Left cardiac atrium (tissue), 4 donors: ENCODE measurements around the gene ARHGEF16. TPM values are rescaled to one million over a fixed set of nuclear protein-coding genes. Genes with fewer than 3 reads are reported as not detected.
A peak's percentile ranks its signal among the peaks of the same experiment; 100 is the strongest.

Experiments
- ATAC-seq, 2 donors: fragments of 200-7000 bp; cut with Tn5 transposase; one replicate each; pipeline ENCODE4 v1.9.1; 2020; ENCODE audit warnings: mild to moderate bottlenecking in 2 of 2, moderate library complexity in 2 of 2
- DNase-seq: peaks from one replicate; pipeline ENCODE4 v3.0.0-alpha.2; 2020
- intact Hi-C, 2 donors: fragments of 100-400 bp; cut with DNase I; formaldehyde crosslinking; loops; one replicate each; pipeline versions ENCODE4 v1.14.1 to v1.15.1; 2022 to 2023
- total RNA-seq, 2 donors: library from RNA; stranded (reverse); fragmentation: NEBNext Ultra II Directional; extraction: Animal tissue kit (Norgen Biotek cat#: 25700); gene quantifications; one replicate each; pipeline ENCODE4 v1.2.1, GENCODE V29; 2021
- donor health status: DM: no; HTN: yes; CAD: no.
- donor health status: DM: no; HTN: yes; CAD: no; lungs with severe emphysema.
- donor health status: DM: yes; HTN: yes; CAD: no.
- donor health status: Dilated cardiomyopathy.

Gene ARHGEF16
- total RNA-seq, 2 donors from 2014 or later: 0.68 to 2.3 TPM

DNA sequence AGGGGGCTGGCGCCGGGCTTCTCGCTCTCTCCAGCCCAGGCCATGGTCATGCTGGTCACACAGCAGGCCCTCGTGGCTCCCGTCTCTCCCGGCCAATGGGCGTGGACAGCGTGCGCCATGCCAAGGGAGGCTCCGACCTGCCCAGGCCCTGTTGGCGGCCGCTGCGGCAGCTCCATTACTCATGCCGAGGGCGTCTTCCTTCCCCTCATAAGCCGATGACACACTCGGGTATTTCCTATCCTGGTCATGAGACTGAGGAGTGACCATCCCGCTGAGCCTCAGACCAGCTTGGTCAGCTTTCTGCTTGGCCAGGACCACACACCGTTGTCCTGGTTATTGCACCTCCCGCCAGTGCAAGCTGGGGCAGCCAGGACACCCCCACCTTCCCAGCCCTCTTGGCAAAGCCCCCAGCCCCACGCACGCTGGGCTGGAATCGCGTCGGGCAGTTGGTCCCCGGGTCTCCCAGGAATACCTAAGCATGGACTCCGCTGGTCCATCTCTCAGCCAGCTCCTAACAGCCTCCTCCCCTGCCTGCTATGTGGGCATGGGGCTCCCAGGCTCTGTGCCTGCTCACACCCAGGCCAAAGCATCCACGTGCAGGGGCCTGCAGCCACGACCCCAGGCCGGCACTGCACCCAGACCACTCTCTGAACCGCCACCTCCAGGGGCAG lies 49.8 kb downstream of the ARHGEF16 start:
- intact Hi-C loops: no loop called here
- DNase-seq (peak; percentile 80), ATAC-seq (peak; percentile 39 to 74)

DNA sequence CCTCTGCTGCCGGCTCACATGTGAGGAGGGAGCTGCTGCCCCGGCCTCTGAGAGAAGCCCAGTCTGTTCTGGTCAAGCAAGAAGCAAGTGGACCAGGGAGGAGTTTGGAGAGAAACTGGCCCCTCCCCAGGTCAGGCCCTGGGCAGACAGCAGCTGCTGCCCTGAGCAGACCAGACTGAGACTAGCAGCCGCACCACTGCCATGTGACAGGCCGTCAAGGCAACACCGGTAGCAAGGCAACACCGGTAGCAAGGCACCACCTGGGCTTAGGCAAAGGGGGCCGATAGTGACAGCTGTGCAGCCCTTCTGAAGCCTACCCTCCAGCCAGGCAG lies 50.3 kb downstream of the ARHGEF16 start:
- intact Hi-C loops: no loop called here
- ATAC-seq: peak in 1 of 2 donors; percentile 4
- DNase-seq: no peak

GRCh38 chr1:3505161-3505560 lies 50.7 kb downstream of the ARHGEF16 start:
- intact Hi-C loops: no loop called here
- no peak for DNase-seq
- no peak for ATAC-seq

GRCh38 chr1:3506041-3506440 lies 51.6 kb downstream of the ARHGEF16 start:
- intact Hi-C loops: no loop called here
- DNase-seq: no peak
- ATAC-seq: no peak

DNA sequence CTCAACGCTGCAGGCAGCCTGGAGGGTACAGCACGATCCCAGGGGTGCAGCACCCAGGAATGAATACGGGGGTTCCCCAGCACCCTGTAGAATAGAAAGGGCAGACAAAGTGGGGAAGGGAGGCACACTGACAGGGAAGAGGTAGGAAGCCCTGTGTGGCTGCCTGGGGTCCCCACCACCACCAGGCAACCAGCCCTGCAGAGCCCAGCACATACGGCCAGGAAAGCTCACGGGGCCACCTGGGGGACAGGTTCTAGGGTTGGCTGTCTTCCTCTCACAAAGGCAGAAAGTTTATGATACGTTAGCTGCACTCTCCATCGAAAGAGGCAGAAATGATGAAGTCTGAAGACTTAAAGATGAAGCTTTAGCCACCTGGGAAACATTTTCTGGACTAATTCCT lies 52.5 kb downstream of the ARHGEF16 start:
- ATAC-seq: no peak

DNA sequence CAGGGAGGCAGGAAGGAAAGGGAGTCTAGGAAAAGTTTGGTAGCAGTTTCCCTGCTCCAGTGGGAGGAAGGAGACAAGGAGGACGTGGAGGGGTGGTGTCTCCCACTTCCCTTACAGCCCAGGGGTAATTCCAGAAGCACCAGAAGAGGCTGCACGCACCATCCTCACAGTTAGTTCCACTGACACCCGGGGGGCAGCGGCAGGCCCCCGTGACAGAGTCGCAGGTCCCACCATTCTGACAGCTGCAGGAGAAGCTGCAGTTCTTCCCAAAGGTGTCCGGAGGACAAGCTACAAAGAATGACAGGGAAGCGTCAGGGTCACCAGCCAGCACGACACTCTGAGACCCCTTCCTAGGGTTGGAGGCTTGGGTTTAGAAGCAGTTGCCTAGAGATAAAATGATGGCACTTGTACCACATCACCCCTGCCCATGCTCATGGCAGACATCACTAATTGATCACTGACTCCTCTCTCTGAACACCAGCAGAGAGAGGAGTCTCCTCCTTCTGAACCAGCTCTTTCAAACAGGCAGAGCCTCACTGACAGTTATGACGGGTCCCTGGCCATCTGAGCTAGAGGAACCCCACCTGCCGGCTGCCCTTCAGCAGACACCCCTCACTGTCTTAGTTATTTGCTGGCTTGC lies 53.3 kb downstream of the ARHGEF16 start:
- ATAC-seq: no peak
- intact Hi-C loops: no loop called here
- DNase-seq: no peak

More for the DNA sequence above, 52.5 kb downstream of the ARHGEF16 start:
- intact Hi-C loops: no loop called here
- DNase-seq: no peak

DNA sequence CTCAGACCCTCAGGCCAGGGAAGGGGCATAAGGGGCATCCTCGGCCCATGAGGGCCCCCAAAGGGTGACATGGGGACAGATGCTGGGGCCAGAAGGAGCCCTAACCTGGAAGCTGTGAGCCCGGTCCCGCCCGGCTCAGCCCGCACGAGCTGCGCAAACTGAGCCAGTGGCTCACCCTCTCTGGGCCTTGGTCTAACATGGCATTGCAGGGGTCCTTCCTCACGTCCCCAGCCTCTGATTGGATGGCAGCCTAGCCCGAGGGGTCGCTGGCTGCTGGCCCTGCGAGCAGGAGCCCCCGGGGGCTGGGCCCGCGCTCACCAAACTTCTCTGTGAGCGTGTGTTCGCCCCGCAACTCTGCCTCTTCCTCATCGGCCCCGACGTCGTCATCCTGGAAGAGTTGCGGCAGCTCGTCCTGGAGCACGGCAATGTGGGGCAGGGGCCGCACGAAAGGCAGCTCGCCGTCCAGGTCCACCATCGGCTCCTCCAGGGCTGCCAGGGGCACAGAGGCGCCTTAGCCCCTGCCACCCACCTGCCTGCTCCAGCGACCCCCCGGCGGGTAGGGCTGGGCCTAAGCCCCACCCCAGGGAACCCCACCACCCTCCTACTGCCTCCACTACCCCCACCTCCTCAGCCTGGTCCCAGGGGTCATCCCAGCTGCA lies 54.4 kb downstream of the ARHGEF16 start:
- DNase-seq (no peak), ATAC-seq (no peak)
- intact Hi-C loops: no loop called here

DNA sequence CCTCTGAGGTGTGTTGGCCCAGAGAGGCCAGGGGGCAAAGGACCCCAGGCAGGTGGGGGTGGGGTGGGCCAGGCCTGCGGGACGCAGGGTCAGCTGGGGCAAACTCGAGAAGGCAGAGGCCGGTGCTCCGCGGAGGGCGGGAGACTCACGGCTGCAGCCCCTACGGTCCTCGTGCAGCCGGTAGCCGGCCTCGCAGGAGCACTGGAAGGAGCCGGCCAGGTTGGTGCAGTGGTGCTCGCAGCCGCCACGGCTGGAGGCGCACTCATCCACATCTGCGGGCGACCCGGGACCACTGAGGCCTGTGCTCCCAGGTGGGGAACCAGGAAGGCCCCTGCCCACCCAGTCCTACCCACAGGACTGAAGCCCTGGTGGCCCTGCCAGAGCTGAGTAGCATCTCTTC lies 55.3 kb downstream of the ARHGEF16 start:
- ATAC-seq (no peak), DNase-seq (no peak)
- intact Hi-C loops: no loop called here

GRCh38 chr1:3510136-3510955 lies 55.9 kb downstream of the ARHGEF16 start:
- intact Hi-C loops: no loop called here
- ATAC-seq: no peak
- no peak for DNase-seq

DNA sequence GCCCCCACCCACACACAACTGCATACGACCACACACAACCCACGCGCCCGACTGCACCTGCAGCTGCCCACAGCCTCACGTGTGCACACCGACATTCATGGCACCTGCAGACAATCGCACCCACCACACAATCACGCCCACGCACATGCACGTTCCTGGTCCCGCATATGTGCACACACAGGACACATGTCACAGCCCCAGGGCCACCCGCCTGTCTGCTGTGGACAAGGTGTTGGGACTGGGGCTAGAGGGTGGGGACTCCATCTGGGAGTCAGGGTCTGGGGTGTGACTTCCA lies 56.4 kb downstream of the ARHGEF16 start:
- intact Hi-C loops: no loop called here
- no peak for ATAC-seq
- no peak for DNase-seq

DNA sequence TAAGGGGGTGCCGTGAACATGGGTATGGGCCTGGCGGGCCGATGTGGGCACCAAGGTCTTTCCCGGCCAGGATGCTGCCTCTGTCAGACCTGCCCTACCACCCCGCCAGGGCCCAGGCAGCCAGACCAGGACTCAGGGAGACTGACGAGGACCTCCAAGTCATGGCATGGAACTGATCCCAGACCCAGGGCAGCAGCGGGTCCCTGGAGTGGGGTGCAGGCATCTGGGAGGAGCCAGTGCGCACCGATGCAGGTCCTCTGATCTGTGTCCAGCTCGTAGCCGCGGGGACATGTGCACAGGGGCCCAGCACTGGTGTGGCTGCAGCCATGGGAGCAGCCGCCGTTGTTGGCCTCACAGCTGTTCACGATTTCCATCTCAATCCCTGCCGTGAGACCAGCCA lies 56.8 kb downstream of the ARHGEF16 start:
- intact Hi-C loops: no loop called here
- no peak for ATAC-seq
- DNase-seq: no peak

- intact Hi-C loops: no loop called here
Measured at GRCh38 chr1:3511856-3512255, 57.4 kb downstream of the ARHGEF16 start.

DNA sequence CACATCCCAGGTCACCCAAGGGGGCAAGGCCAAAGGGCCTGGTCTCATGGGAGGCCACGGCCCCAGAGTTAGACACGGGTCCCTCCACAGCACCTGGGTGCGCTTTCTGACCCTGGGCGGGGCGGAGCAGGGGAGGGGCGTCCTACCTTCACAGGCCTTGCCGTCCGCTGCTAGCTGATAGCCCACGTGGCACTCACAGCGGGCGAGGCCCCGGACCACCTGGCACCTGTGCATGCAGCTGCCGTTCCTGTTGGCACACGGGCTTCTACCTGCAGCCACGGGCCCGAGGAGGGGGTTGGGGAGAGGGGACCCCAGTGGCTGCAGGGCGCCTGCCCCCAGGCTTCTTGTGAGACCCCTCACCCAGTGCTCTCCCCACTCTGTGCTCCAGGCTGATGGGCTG lies 59.9 kb downstream of the ARHGEF16 start:
- DNase-seq (no peak), ATAC-seq (no peak)
- intact Hi-C loops: no loop called here

More at GRCh38 chr1:3511856-3512255, 57.4 kb downstream of the ARHGEF16 start:
- no peak for DNase-seq
- ATAC-seq: no peak

- intact Hi-C loops: no loop called here
- no peak for DNase-seq
- no peak for ATAC-seq
Measured at GRCh38 chr1:3515272-3515671, 60.8 kb downstream of the ARHGEF16 start.

DNA sequence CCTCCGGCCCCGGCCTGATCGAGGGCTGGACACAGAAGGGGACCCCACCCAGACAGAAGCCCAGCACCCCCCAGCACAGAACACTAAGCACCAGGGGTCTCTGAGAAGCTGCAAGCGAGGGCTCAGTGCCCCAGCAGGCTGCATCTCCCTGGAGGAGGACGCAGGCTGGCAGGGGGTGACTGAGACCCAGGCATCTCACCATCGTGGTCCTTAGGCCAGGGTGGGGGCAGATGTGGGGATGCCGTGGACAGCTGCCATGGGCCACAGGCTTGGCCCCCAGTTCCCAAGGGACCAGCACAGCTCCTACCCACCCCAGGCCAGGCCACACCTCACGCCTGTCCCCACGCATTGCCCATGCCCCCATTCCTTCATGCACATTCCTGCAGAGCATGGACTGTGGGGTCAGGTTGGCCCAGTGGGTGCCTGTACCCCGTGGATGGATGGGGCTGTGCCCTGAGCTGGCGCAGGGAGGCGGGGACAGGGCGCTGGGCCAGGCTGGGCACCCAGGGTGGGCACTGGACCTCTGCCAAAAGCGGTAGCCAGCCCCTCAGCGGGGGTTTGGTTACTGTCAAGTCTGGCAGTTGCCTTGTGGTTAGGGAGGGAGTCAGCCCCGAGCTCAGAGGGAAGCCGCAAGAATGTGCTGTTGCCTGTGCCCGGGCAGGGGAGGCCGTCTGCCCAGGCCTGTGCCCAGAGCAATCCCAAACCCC lies 61.5 kb downstream of the ARHGEF16 start:
- DNase-seq (no peak), ATAC-seq (no peak)
- intact Hi-C loops: no loop called here

DNA sequence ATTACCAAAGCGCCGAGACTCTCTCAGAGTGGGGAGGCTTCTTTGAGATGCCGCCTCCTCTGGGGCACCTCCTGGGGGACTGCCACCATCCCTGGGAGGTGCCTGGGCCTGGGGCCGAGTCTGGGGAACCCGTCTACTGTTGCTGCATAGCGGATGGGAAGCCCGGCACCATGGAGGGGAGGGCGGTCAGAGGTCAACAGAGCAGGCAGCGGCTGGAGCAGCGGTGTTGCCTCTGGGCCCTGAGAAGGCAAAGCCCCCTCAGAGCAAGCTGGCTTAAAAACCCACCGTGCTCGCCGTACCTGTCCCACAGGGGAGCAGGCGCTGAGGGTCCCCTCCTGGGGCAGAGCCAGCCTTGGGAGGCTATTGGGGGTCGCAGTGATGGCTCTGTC lies 62.0 kb downstream of the ARHGEF16 start:
- DNase-seq (no peak), ATAC-seq (no peak)
- intact Hi-C loops: no loop called here

GRCh38 chr1:3516911-3517675 lies 62.6 kb downstream of the ARHGEF16 start:
- DNase-seq: no peak

GRCh38 chr1:3518256-3518655 lies 63.8 kb downstream of the ARHGEF16 start:
- intact Hi-C loops: no loop called here
- DNase-seq (no peak), ATAC-seq (no peak)

More at GRCh38 chr1:3516911-3517675, 62.6 kb downstream of the ARHGEF16 start:
- intact Hi-C loops: no loop called here
- ATAC-seq: no peak

DNA sequence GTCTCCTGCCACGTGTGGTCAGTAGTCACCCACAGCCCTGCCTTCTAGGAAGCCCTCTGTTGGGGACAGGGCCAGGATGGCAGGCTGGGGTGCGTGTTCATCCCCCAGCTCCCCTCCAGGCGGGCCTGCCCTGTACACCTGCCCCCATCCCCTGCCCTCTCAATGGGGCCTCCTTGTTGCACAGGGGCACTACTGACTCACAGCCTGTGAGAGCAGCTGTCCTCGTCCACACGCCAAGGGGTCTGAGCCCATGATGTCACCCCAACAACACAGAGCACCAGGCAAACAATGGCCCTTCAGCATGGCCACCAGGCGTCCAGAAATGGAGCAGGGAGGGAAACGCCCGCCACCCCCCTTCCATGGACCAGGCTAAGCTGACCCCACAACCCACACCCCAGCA lies 64.3 kb downstream of the ARHGEF16 start:
- intact Hi-C loops: no loop called here
- no peak for DNase-seq
- ATAC-seq: no peak
